ENCODE results near the gene HS3ST6.
A peak's percentile ranks its signal among the peaks of the same experiment; 100 is the strongest.
"Not testable (repeated sequence)": the region's sequence is repeated elsewhere in the genome, so short reads cannot be mapped to it uniquely, and the experiment has no call there.

HS3ST6 gene

GRCh38 chr16:1944612-1945199 is 26.5 kb upstream of the HS3ST6 start:
- no peak overlapping the region for H3K4me3 ChIP-seq (ENCODE audit: low read length)
- no peak for TF ChIP-seq CTCF (IDR thresholded peaks at IDR 0.05; ENCODE audit: insufficient read depth, low read depth, low read length, missing control alignments)
- no peak for DNase-seq (ENCODE audit: low read depth)

GRCh38 chr16:1942810-1943726 is 24.9 kb upstream of the HS3ST6 start, which contains the start of gene MSRB1:
Gene MSRB1, minus strand, starts transcription at chr16:1943199. Its CDS starts 43 bp downstream, at chr16:1943156.
- no peak for TF ChIP-seq CTCF (IDR thresholded peaks at IDR 0.05; ENCODE audit: insufficient read depth, low read depth, low read length, missing control alignments)
- H3K4me3 ChIP-seq (ENCODE audit: low read length): peak within 1 kb of the TSS; percentile 74
- peak; percentile 98 for DNase-seq (ENCODE audit: low read depth)

- DNase-seq (ENCODE audit: low read depth): peak; percentile 56
- no peak for TF ChIP-seq CTCF (IDR thresholded peaks at IDR 0.05; ENCODE audit: insufficient read depth, low read depth, low read length, missing control alignments)
- peak overlapping the region; percentile 74 for H3K4me3 ChIP-seq (ENCODE audit: low read length)
Measured at GRCh38 chr16:1942047-1942809, 24.0 kb upstream of the HS3ST6 start.

- no peak for TF ChIP-seq CTCF (IDR thresholded peaks at IDR 0.05; ENCODE audit: insufficient read depth, low read depth, low read length, missing control alignments)
- H3K4me3 ChIP-seq (ENCODE audit: low read length): peak overlapping the region; percentile 74
- DNase-seq (ENCODE audit: low read depth): no peak
Measured at GRCh38 chr16:1941162-1942046, 23.2 kb upstream of the HS3ST6 start.

GRCh38 chr16:1940273-1941161 is 22.3 kb upstream of the HS3ST6 start:
- DNase-seq (ENCODE audit: low read depth): no peak
- no peak for TF ChIP-seq CTCF (IDR thresholded peaks at IDR 0.05; ENCODE audit: insufficient read depth, low read depth, low read length, missing control alignments)
- H3K4me3 ChIP-seq (ENCODE audit: low read length): no peak overlapping the region

GRCh38 chr16:1939833-1940232 is 21.6 kb upstream of the HS3ST6 start:
- H3K4me3 ChIP-seq (ENCODE audit: low read length); DNase-seq (ENCODE audit: low read depth): not testable (repeated sequence)
